SK-N-SH treated with all-trans-retinoic acid at 6 μM for 48 hours (cell line): Measurements from ENCODE around the gene FCRL6.

Experiments used
- ATAC-seq: fragments of 200-7000 bp; cut with Tn5 transposase; 3 replicates; pipeline ENCODE4 v1.9.1; 2020; ENCODE audit warnings: mild to moderate bottlenecking, moderate library complexity
- ARNTL ChIP-seq: fragments of 450-650 bp; formaldehyde crosslinking; IDR thresholded peaks from 2 replicates; pipeline ENCODE4 v1.5.0; 2020; ENCODE audit warnings: low read depth, mild to moderate bottlenecking, moderate library complexity, borderline replicate concordance
- BACH2 ChIP-seq: fragments of 250-450 bp; sonication (Bioruptor Pico); IDR thresholded peaks from 2 replicates; pipeline ENCODE4 v1.9.0; 2021; ENCODE audit warnings: mild to moderate bottlenecking, borderline replicate concordance
- CSDC2 ChIP-seq: fragments of 250-450 bp; sonication (Bioruptor Pico); IDR thresholded peaks from 2 replicates; pipeline ENCODE4 v1.5.0; 2020; ENCODE audit warnings: mild to moderate bottlenecking, moderate library complexity
- GLIS3 ChIP-seq: fragments of 250-450 bp; sonication (Bioruptor Pico); IDR thresholded peaks from 2 replicates; pipeline ENCODE4 v1.5.0; 2020; ENCODE audit warnings: mild to moderate bottlenecking, moderate library complexity
- ISL1 ChIP-seq: fragments of 250-450 bp; sonication (Bioruptor Pico); IDR thresholded peaks from 2 replicates; pipeline ENCODE4 v2.1.2; 2022; ENCODE audit warnings: mild to moderate bottlenecking, moderate library complexity
- OSR1 ChIP-seq: fragments of 250-450 bp; sonication (Bioruptor Pico); IDR thresholded peaks from 2 replicates; pipeline ENCODE4 v1.8.0; 2022; ENCODE audit warnings: moderate library complexity, mild to moderate bottlenecking, inconsistent platforms
- PPARA ChIP-seq: fragments of 250-450 bp; sonication (Bioruptor Pico); IDR thresholded peaks from 2 replicates; pipeline ENCODE4 v1.5.0; 2020; ENCODE audit warnings: mild to moderate bottlenecking, borderline replicate concordance
- RARB ChIP-seq: fragments of 250-450 bp; sonication (Bioruptor Pico); IDR thresholded peaks from 2 replicates; pipeline ENCODE4 v1.8.0; 2021; ENCODE audit warnings: mild to moderate bottlenecking, moderate library complexity
- SNAI2 ChIP-seq: fragments of 250-450 bp; sonication (Bioruptor Pico); IDR thresholded peaks from 2 replicates; pipeline ENCODE4 v1.5.0; 2020; ENCODE audit warnings: mild to moderate bottlenecking, moderate library complexity
- TCF4 ChIP-seq: fragments of 250-450 bp; sonication (Bioruptor Pico); IDR thresholded peaks from 2 replicates; pipeline ENCODE4 v1.8.0; 2021; ENCODE audit warnings: mild to moderate bottlenecking, moderate library complexity, borderline replicate concordance
- TOX ChIP-seq: fragments of 250-450 bp; sonication (Bioruptor Pico); IDR thresholded peaks from 2 replicates; pipeline ENCODE4 v1.8.0; 2021; ENCODE audit warnings: mild to moderate bottlenecking, moderate library complexity, borderline replicate concordance
- TSHZ2 ChIP-seq: fragments of 250-450 bp; sonication (Bioruptor Pico); IDR thresholded peaks from 2 replicates; pipeline ENCODE4 v1.5.0; 2020; ENCODE audit warnings: mild to moderate bottlenecking, moderate library complexity
- ZC3H10 ChIP-seq: fragments of 250-450 bp; sonication (Bioruptor Pico); IDR thresholded peaks from 2 replicates; pipeline ENCODE4 v1.5.1; 2021; ENCODE audit warnings: mild to moderate bottlenecking, moderate library complexity
- ZFP3 ChIP-seq: fragments of 250-450 bp; sonication (Bioruptor Pico); IDR thresholded peaks from 2 replicates; pipeline ENCODE4 v1.5.0; 2020; ENCODE audit warnings: mild to moderate bottlenecking, moderate library complexity
- ZFP30 ChIP-seq: fragments of 450-650 bp; formaldehyde crosslinking; IDR thresholded peaks from 2 replicates; pipeline ENCODE4 v1.5.0; 2022; ENCODE audit warnings: mild to moderate bottlenecking, moderate library complexity
- ZNF565 ChIP-seq: fragments of 450-650 bp; formaldehyde crosslinking; conservative IDR thresholded peaks from 2 replicates; pipeline ENCODE4 v1.5.0; 2020; ENCODE audit warnings: low read depth, mild to moderate bottlenecking, moderate library complexity
- ZNF70 ChIP-seq: fragments of 450-650 bp; formaldehyde crosslinking; IDR thresholded peaks from 2 replicates; pipeline ENCODE4 v1.5.0; 2020; ENCODE audit warnings: mild to moderate bottlenecking, moderate library complexity
- TF ChIP-seq, protein P1 (sequence below): fragments of 250-450 bp; sonication (Bioruptor Pico); IDR thresholded peaks from 2 replicates; pipeline ENCODE4 v1.5.1; 2020; ENCODE audit warnings: low read depth, mild to moderate bottlenecking, moderate library complexity
- TF ChIP-seq, protein P2 (sequence below): fragments of 250-450 bp; sonication (Bioruptor Pico); IDR thresholded peaks from 2 replicates; pipeline ENCODE4 v1.5.1; 2021; ENCODE audit warnings: mild to moderate bottlenecking, moderate library complexity
- TF ChIP-seq, protein P3 (sequence below): fragments of 250-450 bp; sonication (Bioruptor Pico); IDR thresholded peaks from 2 replicates; pipeline ENCODE4 v1.8.0; 2021; ENCODE audit warnings: low read depth, mild to moderate bottlenecking, moderate library complexity, borderline replicate concordance

FCRL6 gene, protein sequence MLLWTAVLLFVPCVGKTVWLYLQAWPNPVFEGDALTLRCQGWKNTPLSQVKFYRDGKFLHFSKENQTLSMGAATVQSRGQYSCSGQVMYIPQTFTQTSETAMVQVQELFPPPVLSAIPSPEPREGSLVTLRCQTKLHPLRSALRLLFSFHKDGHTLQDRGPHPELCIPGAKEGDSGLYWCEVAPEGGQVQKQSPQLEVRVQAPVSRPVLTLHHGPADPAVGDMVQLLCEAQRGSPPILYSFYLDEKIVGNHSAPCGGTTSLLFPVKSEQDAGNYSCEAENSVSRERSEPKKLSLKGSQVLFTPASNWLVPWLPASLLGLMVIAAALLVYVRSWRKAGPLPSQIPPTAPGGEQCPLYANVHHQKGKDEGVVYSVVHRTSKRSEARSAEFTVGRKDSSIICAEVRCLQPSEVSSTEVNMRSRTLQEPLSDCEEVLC

DNA sequence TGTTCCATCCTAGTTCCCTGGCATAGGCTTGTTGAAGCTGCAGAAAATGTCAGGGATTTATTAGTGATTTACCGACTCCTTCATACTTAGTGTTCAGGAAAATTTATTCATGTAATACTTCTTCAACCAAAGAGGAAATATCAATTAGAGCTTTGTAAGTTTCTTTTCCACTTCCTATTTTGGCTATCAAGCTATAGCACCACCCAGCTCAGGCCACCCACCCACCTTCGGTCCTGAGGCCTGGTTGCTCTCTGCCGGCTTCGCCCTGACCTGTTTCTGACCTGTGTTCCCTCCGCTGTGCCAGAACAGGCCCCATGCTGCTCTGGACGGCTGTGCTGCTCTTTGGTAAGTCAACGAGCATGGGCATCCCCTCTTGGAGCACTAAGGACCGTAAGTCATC lies at the start of gene FCRL6:
Gene FCRL6 (plus strand): TSS at position 250 of the 400 bp plus-strand sequence. CDS start 65 bp downstream, at position 315.
- ATAC-seq: no peak
- TF ChIP-seq PPARA (CRISPR knock-in tag): no peak
- TF ChIP-seq, protein P1, sequence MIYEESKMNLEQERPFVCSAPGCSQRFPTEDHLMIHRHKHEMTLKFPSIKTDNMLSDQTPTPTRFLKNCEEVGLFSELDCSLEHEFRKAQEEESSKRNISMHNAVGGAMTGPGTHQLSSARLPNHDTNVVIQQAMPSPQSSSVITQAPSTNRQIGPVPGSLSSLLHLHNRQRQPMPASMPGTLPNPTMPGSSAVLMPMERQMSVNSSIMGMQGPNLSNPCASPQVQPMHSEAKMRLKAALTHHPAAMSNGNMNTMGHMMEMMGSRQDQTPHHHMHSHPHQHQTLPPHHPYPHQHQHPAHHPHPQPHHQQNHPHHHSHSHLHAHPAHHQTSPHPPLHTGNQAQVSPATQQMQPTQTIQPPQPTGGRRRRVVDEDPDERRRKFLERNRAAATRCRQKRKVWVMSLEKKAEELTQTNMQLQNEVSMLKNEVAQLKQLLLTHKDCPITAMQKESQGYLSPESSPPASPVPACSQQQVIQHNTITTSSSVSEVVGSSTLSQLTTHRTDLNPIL (CRISPR knock-in tag): no peak

- ATAC-seq: no peak
- TF ChIP-seq ZNF70 (CRISPR knock-in tag) (no peak), SNAI2 (no peak), PPARA (CRISPR knock-in tag) (no peak), ZNF565 (CRISPR knock-in tag) (no peak), BACH2 (no peak), ARNTL (no peak)
Observed at GRCh38 chr1:159753386-159753785, 48.8 kb upstream of the FCRL6 start.

GRCh38 chr1:159755451-159756007 lies 46.6 kb upstream of the FCRL6 start:
- no peak for ATAC-seq
- no peak for TF ChIP-seq OSR1
- TF ChIP-seq ZFP3 (CRISPR knock-in tag): no peak
- TF ChIP-seq, protein P2, sequence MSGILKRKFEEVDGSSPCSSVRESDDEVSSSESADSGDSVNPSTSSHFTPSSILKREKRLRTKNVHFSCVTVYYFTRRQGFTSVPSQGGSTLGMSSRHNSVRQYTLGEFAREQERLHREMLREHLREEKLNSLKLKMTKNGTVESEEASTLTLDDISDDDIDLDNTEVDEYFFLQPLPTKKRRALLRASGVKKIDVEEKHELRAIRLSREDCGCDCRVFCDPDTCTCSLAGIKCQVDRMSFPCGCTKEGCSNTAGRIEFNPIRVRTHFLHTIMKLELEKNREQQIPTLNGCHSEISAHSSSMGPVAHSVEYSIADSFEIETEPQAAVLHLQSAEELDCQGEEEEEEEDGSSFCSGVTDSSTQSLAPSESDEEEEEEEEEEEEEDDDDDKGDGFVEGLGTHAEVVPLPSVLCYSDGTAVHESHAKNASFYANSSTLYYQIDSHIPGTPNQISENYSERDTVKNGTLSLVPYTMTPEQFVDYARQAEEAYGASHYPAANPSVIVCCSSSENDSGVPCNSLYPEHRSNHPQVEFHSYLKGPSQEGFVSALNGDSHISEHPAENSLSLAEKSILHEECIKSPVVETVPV (CRISPR knock-in tag): no peak
- TF ChIP-seq ZC3H10 (CRISPR knock-in tag): no peak
- no peak for TF ChIP-seq TSHZ2 (CRISPR knock-in tag)
- no peak for TF ChIP-seq ZNF70 (CRISPR knock-in tag)
- TF ChIP-seq ZNF565 (CRISPR knock-in tag): no peak
- no peak for TF ChIP-seq ARNTL
- TF ChIP-seq GLIS3 (CRISPR knock-in tag): no peak
- TF ChIP-seq SNAI2: no peak
- TF ChIP-seq RARB (CRISPR knock-in tag): no peak
- TF ChIP-seq TCF4: no peak
- TF ChIP-seq TOX (CRISPR knock-in tag): no peak

- no peak for TF ChIP-seq TSHZ2 (CRISPR knock-in tag)
- TF ChIP-seq RARB (CRISPR knock-in tag): no peak
- no peak for TF ChIP-seq SNAI2
- TF ChIP-seq, protein P1 (CRISPR knock-in tag): no peak
- no peak for TF ChIP-seq CSDC2 (CRISPR knock-in tag)
- no peak for TF ChIP-seq ZNF70 (CRISPR knock-in tag)
- TF ChIP-seq ZC3H10 (CRISPR knock-in tag): no peak
- TF ChIP-seq ISL1 (CRISPR knock-in tag): no peak
- TF ChIP-seq ZNF565 (CRISPR knock-in tag): no peak
- TF ChIP-seq, protein P3, sequence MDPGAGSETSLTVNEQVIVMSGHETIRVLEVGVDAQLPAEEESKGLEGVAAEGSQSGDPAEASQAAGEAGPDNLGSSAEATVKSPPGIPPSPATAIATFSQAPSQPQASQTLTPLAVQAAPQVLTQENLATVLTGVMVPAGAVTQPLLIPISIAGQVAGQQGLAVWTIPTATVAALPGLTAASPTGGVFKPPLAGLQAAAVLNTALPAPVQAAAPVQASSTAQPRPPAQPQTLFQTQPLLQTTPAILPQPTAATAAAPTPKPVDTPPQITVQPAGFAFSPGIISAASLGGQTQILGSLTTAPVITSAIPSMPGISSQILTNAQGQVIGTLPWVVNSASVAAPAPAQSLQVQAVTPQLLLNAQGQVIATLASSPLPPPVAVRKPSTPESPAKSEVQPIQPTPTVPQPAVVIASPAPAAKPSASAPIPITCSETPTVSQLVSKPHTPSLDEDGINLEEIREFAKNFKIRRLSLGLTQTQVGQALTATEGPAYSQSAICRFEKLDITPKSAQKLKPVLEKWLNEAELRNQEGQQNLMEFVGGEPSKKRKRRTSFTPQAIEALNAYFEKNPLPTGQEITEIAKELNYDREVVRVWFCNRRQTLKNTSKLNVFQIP (CRISPR knock-in tag): no peak
- TF ChIP-seq TOX (CRISPR knock-in tag): no peak
- TF ChIP-seq OSR1: no peak
- TF ChIP-seq ARNTL: no peak
- TF ChIP-seq GLIS3 (CRISPR knock-in tag): no peak
- TF ChIP-seq PPARA (CRISPR knock-in tag): no peak
- TF ChIP-seq ZFP30 (CRISPR knock-in tag): no peak
- no peak for ATAC-seq
Observed at GRCh38 chr1:159756397-159756796, 45.8 kb upstream of the FCRL6 start.
